Endothelial cell of umbilical vein (primary cell): Measurements from ENCODE around the gene SGSM2. TPM values are rescaled to one million over a fixed set of nuclear protein-coding genes. Genes with fewer than 3 reads are reported as not detected.

Experiments
- BruUV-seq: library from RNA; stranded (reverse); fragments of 400-500 nt; replicated peaks from 2 replicates; lab custom pipeline; 2021; lab: Mats Ljungman, UMichigan
- CTCF ChIA-PET: fragments of 300-600, 350-600 bp; sonication (Branson Sonifier 250); formaldehyde crosslinking; loops from one replicate; lab custom pipeline; 2021; ENCODE audit warnings: antibody characterized with exemption, inconsistent platforms; lab: Charles Lee
- POLR2A ChIA-PET: fragments of 300-600, 350-600 bp; sonication (Branson Sonifier 250); formaldehyde crosslinking; loops from one replicate; lab custom pipeline; 2021; ENCODE audit warnings: antibody characterized with exemption, inconsistent platforms; lab: Charles Lee
- DNase-seq: peaks from one replicate; pipeline ENCODE4 v3.0.0-alpha.2; 2011; ENCODE audit warnings: low read depth, low spot score
- FAIRE-seq: peaks from 2 replicates; lab custom pipeline; 2011; peaks lifted over from hg19 to GRCh38; lab: Jason Lieb, UNC
- H2AFZ ChIP-seq: 2 replicates; pipeline ENCODE4 v1.6.0; 2012; ENCODE audit warnings: low read depth, low read length, control low read depth, inconsistent platforms
- H3K27ac ChIP-seq: 2 replicates; pipeline ENCODE4 v1.5.1; 2011; ENCODE audit warnings: low read depth, mild to moderate bottlenecking, control low read depth, low read length, moderate library complexity; ENCODE audit not compliant: insufficient read depth
- H3K27me3 ChIP-seq, 2 experiments: 2 replicates each; pipeline versions ENCODE4 v1.6.0 to v1.6.1; 2011; ENCODE audit warnings: low read length in 2 of 2, mixed read lengths in 1 of 2; ENCODE audit not compliant: control insufficient read depth in 2 of 2, insufficient read depth in 2 of 2
- H3K36me3 ChIP-seq, 2 experiments: 2 replicates in 1 of 2; 3 replicates in 1 of 2; pipeline ENCODE4 v1.5.1; 2011; ENCODE audit warnings: low read length in 2 of 2, mild to moderate bottlenecking in 1 of 2, moderate library complexity in 1 of 2; ENCODE audit not compliant: control insufficient read depth in 2 of 2, insufficient read depth in 2 of 2; ENCODE audit errors: extremely low read depth in 1 of 2
- H3K4me1 ChIP-seq: 3 replicates; pipeline ENCODE4 v1.5.1; 2011; ENCODE audit warnings: mild to moderate bottlenecking, low read length; ENCODE audit not compliant: control insufficient read depth, insufficient read depth; ENCODE audit errors: extremely low read depth
- H3K4me2 ChIP-seq: 2 replicates; pipeline ENCODE4 v1.6.1; 2011; ENCODE audit warnings: low read length, control low read depth, mixed read lengths; ENCODE audit not compliant: insufficient read depth
- H3K4me3 ChIP-seq, 3 experiments: fragments of 200-600 bp in 1 of 3; sonication (generic), shearing (Covaris generic) in 1 of 3; replicated peaks in 1 of 3; 2 replicates each; pipeline ENCODE4 v1.5.1; 2011 to 2016; ENCODE audit warnings: control low read depth in 3 of 3, low read length in 3 of 3, mild to moderate bottlenecking in 2 of 3, inconsistent platforms in 1 of 3, low read depth in 1 of 3, moderate library complexity in 1 of 3; ENCODE audit not compliant: insufficient read depth in 1 of 3
- H3K79me2 ChIP-seq: 2 replicates; pipeline ENCODE4 v1.6.0; 2012; ENCODE audit warnings: low read length, inconsistent platforms; ENCODE audit not compliant: control insufficient read depth, insufficient read depth
- H3K9ac ChIP-seq: replicated peaks from 2 replicates; pipeline ENCODE3; 2011; ENCODE audit warnings: low read length, control low read depth; ENCODE audit not compliant: insufficient read depth; ENCODE audit errors: extremely low read depth
- H3K9me1 ChIP-seq: replicated peaks from 3 replicates; pipeline ENCODE4 v1.6.0; 2011; ENCODE audit warnings: mild to moderate bottlenecking, low read length; ENCODE audit not compliant: control insufficient read depth, insufficient read depth; ENCODE audit errors: extremely low read depth
- H3K9me3 ChIP-seq: replicated peaks from 2 replicates; pipeline ENCODE4 v1.5.1; 2012; ENCODE audit warnings: low read length, inconsistent platforms; ENCODE audit not compliant: control insufficient read depth, insufficient read depth
- H4K20me1 ChIP-seq: replicated peaks from 2 replicates; pipeline ENCODE3; 2011; ENCODE audit warnings: mild to moderate bottlenecking, low read length; ENCODE audit not compliant: control insufficient read depth, insufficient read depth; ENCODE audit errors: extremely low read depth
- CTCF ChIP-seq, 2 donors: IDR thresholded peaks; 1 replicate in 1 of 2; 2 replicates in 1 of 2; pipeline ENCODE4 v1.5.1; 2011; ENCODE audit warnings: low read length in 2 of 2, mild to moderate bottlenecking in 2 of 2, moderate library complexity in 2 of 2, control low read depth in 1 of 2, inconsistent platforms in 1 of 2, low read depth in 1 of 2; ENCODE audit not compliant: insufficient read depth in 1 of 2; ENCODE audit errors: extremely low read depth in 1 of 2
- EZH2 ChIP-seq: IDR thresholded peaks from 2 replicates; pipeline ENCODE4 v1.6.1; 2012; ENCODE audit warnings: borderline replicate concordance, low read depth, mild to moderate bottlenecking, moderate library complexity, low read length, inconsistent platforms; ENCODE audit not compliant: severe bottlenecking
- FOS ChIP-seq: IDR thresholded peaks from 2 replicates; pipeline ENCODE4 v1.6.1; 2011; ENCODE audit warnings: mild to moderate bottlenecking, low read length, moderate library complexity, borderline replicate concordance; ENCODE audit not compliant: insufficient read depth
- GATA2 ChIP-seq: IDR thresholded peaks from 2 replicates; pipeline ENCODE4 v1.7.0; 2011; ENCODE audit warnings: low read depth, mild to moderate bottlenecking, moderate library complexity, mixed read lengths, low read length; ENCODE audit not compliant: insufficient read length, insufficient read depth
- JUN ChIP-seq: IDR thresholded peaks from 2 replicates; pipeline ENCODE4 v1.6.1; 2011; ENCODE audit warnings: borderline replicate concordance, low read depth; ENCODE audit not compliant: insufficient read length, insufficient read depth
- MAX ChIP-seq: IDR thresholded peaks from 2 replicates; pipeline ENCODE4 v1.6.1; 2011; ENCODE audit not compliant: insufficient read depth, insufficient read length
- MYC ChIP-seq: IDR thresholded peaks from one replicate; pipeline ENCODE4 v1.6.1; 2011; ENCODE audit warnings: mild to moderate bottlenecking, low read depth, low read length
- POLR2A ChIP-seq: IDR thresholded peaks from 2 replicates; pipeline ENCODE4 v1.6.1; 2012; ENCODE audit warnings: low read depth, mild to moderate bottlenecking, control low read depth, low read length
- POLR2AphosphoS5 ChIP-seq: IDR thresholded peaks from 2 replicates; pipeline ENCODE4 v1.6.1; 2012; ENCODE audit warnings: low read depth, mild to moderate bottlenecking, control low read depth, low read length, moderate library complexity; ENCODE audit not compliant: insufficient read depth
- dilution Hi-C: fragments of 300-500 bp; cut with MboI; formaldehyde crosslinking; loops from one replicate; pipeline ENCODE4 v1.15.0; 2019; ENCODE audit warnings: low sequenced_read_pairs; ENCODE audit not compliant: extremely low pct_ligation_motif_present
- intact Hi-C: fragments of 100-400 bp; cut with micrococcal nuclease; formaldehyde crosslinking; loops from one replicate; pipeline ENCODE4 v1.10.0; 2022
- polyA plus RNA-seq, 4 experiments: library from polyadenylated mRNA; depleted of rRNA in 3 of 4; stranded (reverse) in 3 of 4; unstranded in 1 of 4; fragments of >200 nt; gene quantifications; 2 replicates each; pipeline versions ENCODE4 v1.2.1 to v1.2.3, GENCODE V29; 2011 to 2012; ENCODE audit warnings: missing spikeins in 1 of 4
- total RNA-seq: library from RNA; stranded (reverse); gene quantifications from 2 replicates; pipeline ENCODE4 v1.2.3, GENCODE V29; 2021

The SGSM2 gene
- total and polyA plus RNA-seq, 2 donors (not counting 3 experiments of a cell fraction or from before 2014, with no cell fraction given): 61.6 to 94.5 TPM

- H3K4me2 ChIP-seq: no peak overlapping the region
- CTCF ChIA-PET: no interaction called here
Observed at GRCh38 chr17:2423271-2423670, 86.0 kb downstream of the SGSM2 start.

More at GRCh38 chr17:2423271-2423670, 86.0 kb downstream of the SGSM2 start:
- Histone ChIP-seq H3K27ac (no peak overlapping the region), H3K4me1 (no peaks in the 10 kb centered on the region), H3K4me3 (no peak overlapping the region), H3K9ac (no peak overlapping the region), H2AFZ (no peak overlapping the region), H3K9me1 (no peaks in the 10 kb centered on the region), H4K20me1 (no peaks in the 10 kb centered on the region), H3K9me3 (no peaks in the 10 kb centered on the region), H3K79me2 (no peaks in the 10 kb centered on the region), H3K36me3 (peaks cover 2 to 8% of the 10 kb centered on the region in 2 experiments), H3K27me3 (no peaks in the 10 kb centered on the region)
- BruUV-seq: no TSS peak
- TF ChIP-seq GATA2 (no peak), POLR2A (no peak), MAX (no peak), MYC (no peak), EZH2 (no peak), FOS (no peak), JUN (no peak), CTCF (IDR thresholded peaks at IDR 0.05; ENCODE audit: extremely low read depth in 1 of 2, insufficient read depth in 1 of 2, low read depth in 1 of 2, low read length in 2 of 2) (no peak), POLR2AphosphoS5 (no peak)
- dilution Hi-C loops: no loop called here
- FAIRE-seq (no peak), DNase-seq (no peak)
- POLR2A ChIA-PET: no interaction called here
- intact Hi-C loops: no loop called here
